HepG2 (cell line): Measurements from ENCODE around the gene PNPLA1. TPM values are rescaled to one million over a fixed set of nuclear protein-coding genes. Genes with fewer than 3 reads are reported as not detected.

Experiments used
- ATF7 ChIP-seq, 2 experiments: fragments of 450-650 bp in 1 of 2; sonication (generic) in 1 of 2; formaldehyde crosslinking in 1 of 2; IDR thresholded peaks; 2 replicates each; pipeline versions ENCODE4 v1.4.0 to v1.6.1; 2016 to 2020; ENCODE audit warnings: antibody characterized with exemption in 1 of 2, mild to moderate bottlenecking in 1 of 2, missing genetic modification reagents in 1 of 2
- KDM4B ChIP-seq: sonication (generic); formaldehyde crosslinking; IDR thresholded peaks from 2 replicates; pipeline ENCODE4 v1.4.0; 2020; ENCODE audit warnings: missing genetic modification reagents
- SP4 ChIP-seq: sonication (generic); formaldehyde crosslinking; IDR thresholded peaks from 2 replicates; pipeline ENCODE4 v1.8.1; 2023; ENCODE audit warnings: mild to moderate bottlenecking, missing genetic modification reagents
- SRY ChIP-seq: sonication (generic); formaldehyde crosslinking; IDR thresholded peaks from 2 replicates; pipeline ENCODE4 v1.8.0; 2022; ENCODE audit warnings: mild to moderate bottlenecking, missing genetic modification reagents
- STAG1 ChIP-seq: sonication (generic); formaldehyde crosslinking; IDR thresholded peaks from 2 replicates; pipeline ENCODE4 v1.4.0; 2020; ENCODE audit warnings: missing genetic modification reagents
- XRCC5 ChIP-seq: fragments of 200-400 bp; formaldehyde crosslinking; optimal IDR thresholded peaks from 2 replicates; pipeline ENCODE3; 2017; ENCODE audit warnings: mild to moderate bottlenecking, low read length
- ZFYVE20 ChIP-seq: sonication (generic); formaldehyde crosslinking; IDR thresholded peaks from 2 replicates; pipeline ENCODE4 v1.8.0; 2023; ENCODE audit warnings: low read depth, mild to moderate bottlenecking, moderate library complexity, missing genetic modification reagents, borderline replicate concordance
- ZMYM4 ChIP-seq: sonication (generic); formaldehyde crosslinking; IDR thresholded peaks from 2 replicates; pipeline ENCODE4 v1.8.1; 2023; ENCODE audit warnings: mild to moderate bottlenecking, missing genetic modification reagents
- ZNF501 ChIP-seq: sonication (generic); formaldehyde crosslinking; IDR thresholded peaks from 2 replicates; pipeline ENCODE4 v1.5.1; 2020; ENCODE audit warnings: mild to moderate bottlenecking, moderate library complexity, missing genetic modification reagents
- polyA plus RNA-seq, 8 experiments: library from polyadenylated mRNA; depleted of rRNA in 3 of 8; stranded (reverse) in 7 of 8; unstranded in 1 of 8; fragments of >200 nt; fragmentation: Illumina TruSeq in 4 of 8; extraction: Trizol in 4 of 8; gene quantifications; 2 replicates each; pipeline versions ENCODE4 v1.2.1 to v1.2.3, GENCODE V29; 2011 to 2016; ENCODE audit warnings: low read depth in 4 of 8, missing spikeins in 1 of 8, mixed read lengths in 1 of 8; ENCODE audit not compliant: insufficient read depth in 1 of 8
- total RNA-seq, 5 experiments: library from RNA; depleted of rRNA; stranded (reverse); fragments of >200 nt; fragmentation: Illumina TruSeq; extraction: Trizol; gene quantifications; 2 replicates each; pipeline ENCODE4 v1.2.3, GENCODE V29; 2016; ENCODE audit warnings: low read depth in 1 of 5
- TF ChIP-seq, protein P1 (sequence below), 2 experiments: sonication (generic) in 1 of 2; formaldehyde crosslinking in 1 of 2; IDR thresholded peaks; 2 replicates each; pipeline versions ENCODE4 v1.4.0 to v1.6.1; 2016 to 2020; ENCODE audit warnings: borderline replicate concordance in 1 of 2, low read depth in 1 of 2, mild to moderate bottlenecking in 1 of 2, missing genetic modification reagents in 1 of 2
- TF ChIP-seq, protein P2 (sequence below): sonication (generic); formaldehyde crosslinking; IDR thresholded peaks from 2 replicates; pipeline ENCODE4 v1.8.0; 2023; ENCODE audit warnings: mild to moderate bottlenecking, missing genetic modification reagents
- TF ChIP-seq, protein P3 (sequence below): sonication (generic); formaldehyde crosslinking; IDR thresholded peaks from 2 replicates; pipeline ENCODE4 v1.5.1; 2020; ENCODE audit warnings: mild to moderate bottlenecking, missing genetic modification reagents, moderate library complexity
- TF ChIP-seq, protein P4 (sequence below): sonication (generic); formaldehyde crosslinking; IDR thresholded peaks from 2 replicates; pipeline ENCODE4 v1.8.1; 2023; ENCODE audit warnings: mild to moderate bottlenecking, missing genetic modification reagents
- TF ChIP-seq, protein P5 (sequence below): sonication (generic); formaldehyde crosslinking; IDR thresholded peaks from 2 replicates; pipeline ENCODE4 v1.4.0; 2020; ENCODE audit warnings: mild to moderate bottlenecking, missing genetic modification reagents

The PNPLA1 gene
- total and polyA plus RNA-seq, 2 of the 13 experiments (the other 11 are each of a cell fraction or from before 2014, with no cell fraction given), result not detected

- TF ChIP-seq, protein P1, sequence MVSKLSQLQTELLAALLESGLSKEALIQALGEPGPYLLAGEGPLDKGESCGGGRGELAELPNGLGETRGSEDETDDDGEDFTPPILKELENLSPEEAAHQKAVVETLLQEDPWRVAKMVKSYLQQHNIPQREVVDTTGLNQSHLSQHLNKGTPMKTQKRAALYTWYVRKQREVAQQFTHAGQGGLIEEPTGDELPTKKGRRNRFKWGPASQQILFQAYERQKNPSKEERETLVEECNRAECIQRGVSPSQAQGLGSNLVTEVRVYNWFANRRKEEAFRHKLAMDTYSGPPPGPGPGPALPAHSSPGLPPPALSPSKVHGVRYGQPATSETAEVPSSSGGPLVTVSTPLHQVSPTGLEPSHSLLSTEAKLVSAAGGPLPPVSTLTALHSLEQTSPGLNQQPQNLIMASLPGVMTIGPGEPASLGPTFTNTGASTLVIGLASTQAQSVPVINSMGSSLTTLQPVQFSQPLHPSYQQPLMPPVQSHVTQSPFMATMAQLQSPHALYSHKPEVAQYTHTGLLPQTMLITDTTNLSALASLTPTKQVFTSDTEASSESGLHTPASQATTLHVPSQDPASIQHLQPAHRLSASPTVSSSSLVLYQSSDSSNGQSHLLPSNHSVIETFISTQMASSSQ (IDR thresholded peaks at IDR 0.05; ENCODE audit: low read depth), result no peak
- TF ChIP-seq, protein P1 (CRISPR knock-in tag; IDR thresholded peaks at IDR 0.05; ENCODE audit: borderline replicate concordance), result 0 out of 2 replicates have a peak, but pooled peaks have one; percentile 29
- TF ChIP-seq ZMYM4 (peak; percentile 21; the same call in 1 of the 2 replicates), STAG1 (peak; percentile 61), ZNF501 (peak; percentile 97), XRCC5 (peak; percentile 93), SRY (CRISPR knock-in tag) (0 out of 2 replicates have a peak, but pooled peaks have one; percentile 57), ATF7 (IDR thresholded peaks at IDR 0.05) (no peak), ATF7 (CRISPR knock-in tag; IDR thresholded peaks at IDR 0.05) (peak; percentile 54; the same call in 1 of the 2 replicates), ZFYVE20 (CRISPR knock-in tag) (no peak), KDM4B (CRISPR knock-in tag) (no peak), SP4 (CRISPR knock-in tag) (0 out of 2 replicates have a peak, but pooled peaks have one; percentile 27)
- TF ChIP-seq, protein P2, sequence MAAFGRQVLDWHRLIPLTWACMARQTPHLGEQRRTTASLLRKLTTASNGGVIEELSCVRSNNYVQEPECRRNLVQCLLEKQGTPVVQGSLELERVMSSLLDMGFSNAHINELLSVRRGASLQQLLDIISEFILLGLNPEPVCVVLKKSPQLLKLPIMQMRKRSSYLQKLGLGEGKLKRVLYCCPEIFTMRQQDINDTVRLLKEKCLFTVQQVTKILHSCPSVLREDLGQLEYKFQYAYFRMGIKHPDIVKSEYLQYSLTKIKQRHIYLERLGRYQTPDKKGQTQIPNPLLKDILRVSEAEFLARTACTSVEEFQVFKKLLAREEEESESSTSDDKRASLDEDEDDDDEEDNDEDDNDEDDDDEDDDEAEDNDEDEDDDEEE, result 0 out of 2 replicates have a peak, but pooled peaks have one; percentile 77
- TF ChIP-seq, protein P3, sequence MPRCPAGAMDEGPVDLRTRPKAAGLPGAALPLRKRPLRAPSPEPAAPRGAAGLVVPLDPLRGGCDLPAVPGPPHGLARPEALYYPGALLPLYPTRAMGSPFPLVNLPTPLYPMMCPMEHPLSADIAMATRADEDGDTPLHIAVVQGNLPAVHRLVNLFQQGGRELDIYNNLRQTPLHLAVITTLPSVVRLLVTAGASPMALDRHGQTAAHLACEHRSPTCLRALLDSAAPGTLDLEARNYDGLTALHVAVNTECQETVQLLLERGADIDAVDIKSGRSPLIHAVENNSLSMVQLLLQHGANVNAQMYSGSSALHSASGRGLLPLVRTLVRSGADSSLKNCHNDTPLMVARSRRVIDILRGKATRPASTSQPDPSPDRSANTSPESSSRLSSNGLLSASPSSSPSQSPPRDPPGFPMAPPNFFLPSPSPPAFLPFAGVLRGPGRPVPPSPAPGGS (CRISPR knock-in tag), result peak; percentile 71; the same call in 1 of the 2 replicates
- TF ChIP-seq, protein P4, sequence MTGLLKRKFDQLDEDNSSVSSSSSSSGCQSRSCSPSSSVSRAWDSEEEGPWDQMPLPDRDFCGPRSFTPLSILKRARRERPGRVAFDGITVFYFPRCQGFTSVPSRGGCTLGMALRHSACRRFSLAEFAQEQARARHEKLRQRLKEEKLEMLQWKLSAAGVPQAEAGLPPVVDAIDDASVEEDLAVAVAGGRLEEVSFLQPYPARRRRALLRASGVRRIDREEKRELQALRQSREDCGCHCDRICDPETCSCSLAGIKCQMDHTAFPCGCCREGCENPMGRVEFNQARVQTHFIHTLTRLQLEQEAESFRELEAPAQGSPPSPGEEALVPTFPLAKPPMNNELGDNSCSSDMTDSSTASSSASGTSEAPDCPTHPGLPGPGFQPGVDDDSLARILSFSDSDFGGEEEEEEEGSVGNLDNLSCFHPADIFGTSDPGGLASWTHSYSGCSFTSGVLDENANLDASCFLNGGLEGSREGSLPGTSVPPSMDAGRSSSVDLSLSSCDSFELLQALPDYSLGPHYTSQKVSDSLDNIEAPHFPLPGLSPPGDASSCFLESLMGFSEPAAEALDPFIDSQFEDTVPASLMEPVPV, result peak; percentile 61; the same call in 1 of the 2 replicates
- TF ChIP-seq, protein P5, sequence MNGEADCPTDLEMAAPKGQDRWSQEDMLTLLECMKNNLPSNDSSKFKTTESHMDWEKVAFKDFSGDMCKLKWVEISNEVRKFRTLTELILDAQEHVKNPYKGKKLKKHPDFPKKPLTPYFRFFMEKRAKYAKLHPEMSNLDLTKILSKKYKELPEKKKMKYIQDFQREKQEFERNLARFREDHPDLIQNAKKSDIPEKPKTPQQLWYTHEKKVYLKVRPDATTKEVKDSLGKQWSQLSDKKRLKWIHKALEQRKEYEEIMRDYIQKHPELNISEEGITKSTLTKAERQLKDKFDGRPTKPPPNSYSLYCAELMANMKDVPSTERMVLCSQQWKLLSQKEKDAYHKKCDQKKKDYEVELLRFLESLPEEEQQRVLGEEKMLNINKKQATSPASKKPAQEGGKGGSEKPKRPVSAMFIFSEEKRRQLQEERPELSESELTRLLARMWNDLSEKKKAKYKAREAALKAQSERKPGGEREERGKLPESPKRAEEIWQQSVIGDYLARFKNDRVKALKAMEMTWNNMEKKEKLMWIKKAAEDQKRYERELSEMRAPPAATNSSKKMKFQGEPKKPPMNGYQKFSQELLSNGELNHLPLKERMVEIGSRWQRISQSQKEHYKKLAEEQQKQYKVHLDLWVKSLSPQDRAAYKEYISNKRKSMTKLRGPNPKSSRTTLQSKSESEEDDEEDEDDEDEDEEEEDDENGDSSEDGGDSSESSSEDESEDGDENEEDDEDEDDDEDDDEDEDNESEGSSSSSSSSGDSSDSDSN (CRISPR knock-in tag), result peak; percentile 25; the same call in 1 of the 2 replicates
Measured at GRCh38 chr6:36340618-36341454, 71.0 kb downstream of the PNPLA1 start (continued).
